PC-3 (cell line): Measurements from ENCODE around the gene SLC9A3.

ENCODE experiments used
- CTCF ChIP-seq: fragments of 300-600 bp; sonication (generic); conservative IDR thresholded peaks from 2 replicates; pipeline ENCODE4 v1.5.1; 2017; ENCODE audit warnings: antibody characterized with exemption, low read depth, mild to moderate bottlenecking, low read length
- EZH2 ChIP-seq: fragments of 300-600 bp; sonication (generic); IDR thresholded peaks from one replicate; pipeline ENCODE4 v1.6.1; 2017; ENCODE audit warnings: antibody characterized with exemption, mild to moderate bottlenecking, low read length; ENCODE audit not compliant: unreplicated experiment
- EZH2phosphoT487 ChIP-seq: fragments of 300-600 bp; sonication (generic); IDR thresholded peaks from 2 replicates; pipeline ENCODE4 v1.6.1; 2018; ENCODE audit warnings: mild to moderate bottlenecking, antibody characterized with exemption, low read length, borderline replicate concordance

GRCh38 chr5:469752-470483 lies 54.3 kb downstream of the SLC9A3 start:
- TF ChIP-seq CTCF: no peak
- no peak for TF ChIP-seq EZH2
- TF ChIP-seq EZH2phosphoT487: no peak
